Measurements from ENCODE around the gene SLC4A9. TPM values are rescaled to one million over a fixed set of nuclear protein-coding genes. Genes with fewer than 3 reads are reported as not detected.

The SLC4A9 gene
- total and polyA plus RNA-seq, 2 experiments from 2014 or later, result not detected

- Histone ChIP-seq H3K4me1 (ENCODE audit: low read depth) (no peaks in the 10 kb centered on the region), H3K36me3 (no peaks in the 10 kb centered on the region), H3K4me3 (no peak overlapping the region), H3K9me3 (ENCODE audit: low read depth) (no peaks in the 10 kb centered on the region), H3K27ac (no peak overlapping the region), H3K27me3 (peaks cover 16% of the 10 kb centered on the region)
- TF ChIP-seq, protein P1, sequence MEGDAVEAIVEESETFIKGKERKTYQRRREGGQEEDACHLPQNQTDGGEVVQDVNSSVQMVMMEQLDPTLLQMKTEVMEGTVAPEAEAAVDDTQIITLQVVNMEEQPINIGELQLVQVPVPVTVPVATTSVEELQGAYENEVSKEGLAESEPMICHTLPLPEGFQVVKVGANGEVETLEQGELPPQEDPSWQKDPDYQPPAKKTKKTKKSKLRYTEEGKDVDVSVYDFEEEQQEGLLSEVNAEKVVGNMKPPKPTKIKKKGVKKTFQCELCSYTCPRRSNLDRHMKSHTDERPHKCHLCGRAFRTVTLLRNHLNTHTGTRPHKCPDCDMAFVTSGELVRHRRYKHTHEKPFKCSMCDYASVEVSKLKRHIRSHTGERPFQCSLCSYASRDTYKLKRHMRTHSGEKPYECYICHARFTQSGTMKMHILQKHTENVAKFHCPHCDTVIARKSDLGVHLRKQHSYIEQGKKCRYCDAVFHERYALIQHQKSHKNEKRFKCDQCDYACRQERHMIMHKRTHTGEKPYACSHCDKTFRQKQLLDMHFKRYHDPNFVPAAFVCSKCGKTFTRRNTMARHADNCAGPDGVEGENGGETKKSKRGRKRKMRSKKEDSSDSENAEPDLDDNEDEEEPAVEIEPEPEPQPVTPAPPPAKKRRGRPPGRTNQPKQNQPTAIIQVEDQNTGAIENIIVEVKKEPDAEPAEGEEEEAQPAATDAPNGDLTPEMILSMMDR (IDR thresholded peaks at IDR 0.05; ENCODE audit: low read depth, low read length), result no peak
- no peak for DNase-seq (ENCODE audit: low read depth in 1 of 2, low spot score in 1 of 2)
Measured at GRCh38 chr5:140362311-140362710, 2.3 kb downstream of the SLC4A9 start.

GRCh38 chr5:140362875-140363630, 3.1 kb downstream of the SLC4A9 start:
- no peaks in the 10 kb centered on the region for H3K4me1 ChIP-seq (ENCODE audit: low read depth)
- TF ChIP-seq, protein P1 (IDR thresholded peaks at IDR 0.05; ENCODE audit: low read depth, low read length), result peak; percentile 97
- peak overlapping the region; percentile 18 for H3K4me3 ChIP-seq
- peak; percentile 76 to 86 for DNase-seq (ENCODE audit: low read depth in 1 of 2, low spot score in 1 of 2)
- no peak overlapping the region for H3K27ac ChIP-seq
- H3K27me3 ChIP-seq, result peaks cover 16% of the 10 kb centered on the region
- no peaks in the 10 kb centered on the region for H3K36me3 ChIP-seq
- no peaks in the 10 kb centered on the region for H3K9me3 ChIP-seq (ENCODE audit: low read depth)

- no peaks in the 10 kb centered on the region for H3K9me3 ChIP-seq (ENCODE audit: low read depth)
- TF ChIP-seq, protein P1 (IDR thresholded peaks at IDR 0.05; ENCODE audit: low read depth, low read length), result no peak
- DNase-seq (ENCODE audit: low read depth in 1 of 2, low spot score in 1 of 2), result no peak
- H3K36me3 ChIP-seq, result no peaks in the 10 kb centered on the region
- no peak overlapping the region for H3K27ac ChIP-seq
- H3K4me3 ChIP-seq, result peak overlapping the region; percentile 18
- H3K27me3 ChIP-seq, result peaks cover 16% of the 10 kb centered on the region
- no peaks in the 10 kb centered on the region for H3K4me1 ChIP-seq (ENCODE audit: low read depth)
Measured at GRCh38 chr5:140363631-140364471, 3.9 kb downstream of the SLC4A9 start.

DNA sequence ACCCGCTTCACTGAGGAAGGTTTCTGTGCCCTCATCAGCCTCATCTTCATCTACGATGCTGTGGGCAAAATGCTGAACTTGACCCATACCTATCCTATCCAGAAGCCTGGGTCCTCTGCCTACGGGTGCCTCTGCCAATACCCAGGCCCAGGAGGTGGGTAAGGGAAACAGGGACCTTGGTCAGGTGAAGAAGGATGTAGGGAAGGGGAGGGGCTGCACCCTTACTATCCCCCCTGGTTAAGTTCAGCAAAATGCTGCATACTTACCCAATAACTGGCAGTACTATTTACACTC, 4.4 kb downstream of the SLC4A9 start:
- H3K36me3 ChIP-seq, result no peaks in the 10 kb centered on the region
- no peaks in the 10 kb centered on the region for H3K9me3 ChIP-seq (ENCODE audit: low read depth)
- H3K4me3 ChIP-seq, result no peak overlapping the region
- H3K27me3 ChIP-seq, result peaks cover 16% of the 10 kb centered on the region
- no peak for DNase-seq (ENCODE audit: low read depth in 1 of 2, low spot score in 1 of 2)
- TF ChIP-seq, protein P1 (IDR thresholded peaks at IDR 0.05; ENCODE audit: low read depth, low read length), result no peak
- no peaks in the 10 kb centered on the region for H3K4me1 ChIP-seq (ENCODE audit: low read depth)
- no peak overlapping the region for H3K27ac ChIP-seq

GRCh38 chr5:140365282-140365681, 5.3 kb downstream of the SLC4A9 start:
- Histone ChIP-seq H3K27me3 (peaks cover 16% of the 10 kb centered on the region), H3K4me3 (no peak overlapping the region), H3K36me3 (no peaks in the 10 kb centered on the region), H3K4me1 (ENCODE audit: low read depth) (no peaks in the 10 kb centered on the region), H3K27ac (no peak overlapping the region), H3K9me3 (ENCODE audit: low read depth) (no peaks in the 10 kb centered on the region)
- no peak for DNase-seq (ENCODE audit: low read depth in 1 of 2, low spot score in 1 of 2)
- TF ChIP-seq, protein P1 (IDR thresholded peaks at IDR 0.05; ENCODE audit: low read depth, low read length), result no peak

Data from cardiac muscle cell (in vitro differentiated cells and primary cell).